Osteoblast (primary cell): Measurements from ENCODE around the gene EAF1. TPM values are rescaled to one million over a fixed set of nuclear protein-coding genes. Genes with fewer than 3 reads are reported as not detected.

Experiments
- DNase-seq: peaks from one replicate; pipeline ENCODE4 v3.0.0; 2011; ENCODE audit warnings: low spot score, mixed read lengths; ENCODE audit not compliant: insufficient read length; ENCODE audit errors: missing footprints
- H2AFZ ChIP-seq: 2 replicates; pipeline ENCODE4 v1.6.0; 2011; ENCODE audit warnings: mild to moderate bottlenecking, low read length
- H3K27ac ChIP-seq: 2 replicates; pipeline ENCODE4 v1.5.1; 2011; ENCODE audit warnings: mild to moderate bottlenecking, low read depth, low read length, moderate library complexity
- H3K27me3 ChIP-seq: 2 replicates; pipeline ENCODE4 v1.6.0; 2012; ENCODE audit warnings: mild to moderate bottlenecking, control low read depth, inconsistent platforms, low read length, moderate library complexity; ENCODE audit not compliant: insufficient read depth
- H3K36me3 ChIP-seq: 2 replicates; pipeline ENCODE4 v1.5.1; 2011; ENCODE audit warnings: mild to moderate bottlenecking, low read length, control low read depth, moderate library complexity; ENCODE audit not compliant: insufficient read depth
- H3K4me1 ChIP-seq: 2 replicates; pipeline ENCODE4 v1.5.1; 2011; ENCODE audit warnings: mild to moderate bottlenecking, low read length, control low read depth, moderate library complexity; ENCODE audit not compliant: insufficient read depth
- H3K4me2 ChIP-seq: 2 replicates; pipeline ENCODE4 v1.6.0; 2011; ENCODE audit warnings: mild to moderate bottlenecking, low read length; ENCODE audit not compliant: insufficient read depth
- H3K4me3 ChIP-seq: fragments of 200-600 bp; sonication (generic); 3 replicates; pipeline ENCODE4 v1.5.1; 2012; ENCODE audit warnings: mild to moderate bottlenecking, low read length, inconsistent platforms; ENCODE audit not compliant: insufficient read depth
- H3K79me2 ChIP-seq: 2 replicates; pipeline ENCODE4 v1.6.0; 2012; ENCODE audit warnings: mild to moderate bottlenecking, low read length, control low read depth, inconsistent platforms; ENCODE audit not compliant: insufficient read depth
- H3K9me3 ChIP-seq: 2 replicates; pipeline ENCODE4 v1.5.1; 2011; ENCODE audit warnings: low read depth, low read length, control low read depth
- H4K20me1 ChIP-seq: 2 replicates; pipeline ENCODE4 v1.6.0; 2012; ENCODE audit warnings: mild to moderate bottlenecking, low read length, control low read depth; ENCODE audit not compliant: insufficient read depth
- CTCF ChIP-seq: IDR thresholded peaks from 2 replicates; pipeline ENCODE4 v1.5.1; 2011; ENCODE audit warnings: mild to moderate bottlenecking, low read depth, low read length, moderate library complexity; ENCODE audit errors: extremely low read depth
- small RNA-seq: library from RNA; depleted of rRNA; stranded (forward); fragments of <200 nt; gene quantifications from one replicate; pipeline ENCODE3, GENCODE V24; 2012
- total RNA-seq: library from RNA; depleted of rRNA; stranded (reverse); fragments of >200 nt; gene quantifications from 2 replicates; pipeline ENCODE4 v1.2.3, GENCODE V29; 2012

Gene EAF1
- total RNA-seq, 1 donor: 29.0 TPM

- DNase-seq: no peak
- Histone ChIP-seq H3K4me2 (no peak overlapping the region), H2AFZ (no peak overlapping the region)
These were observed 60.6 kb downstream of the EAF1 start for GRCh38 chr3:15488002-15488401.

GRCh38 chr3:15490158-15490557, 62.8 kb downstream of the EAF1 start:
- H3K27me3 ChIP-seq: no peaks in the 10 kb centered on the region
- no peak overlapping the region for H2AFZ ChIP-seq
- no peaks in the 10 kb centered on the region for H3K36me3 ChIP-seq
- H3K9me3 ChIP-seq: no peaks in the 10 kb centered on the region
- H3K27ac ChIP-seq: no peak overlapping the region
- H3K4me2 ChIP-seq: no peak overlapping the region
- H3K4me3 ChIP-seq: no peak overlapping the region
- H3K79me2 ChIP-seq: no peaks in the 10 kb centered on the region
- H3K4me1 ChIP-seq: no peaks in the 10 kb centered on the region
- no peak for TF ChIP-seq CTCF
- no peaks in the 10 kb centered on the region for H4K20me1 ChIP-seq
- no peak for DNase-seq

More at GRCh38 chr3:15488002-15488401, 60.6 kb downstream of the EAF1 start:
- no peak overlapping the region for H3K4me3 ChIP-seq
- H3K27me3 ChIP-seq: no peaks in the 10 kb centered on the region
- H4K20me1 ChIP-seq: no peaks in the 10 kb centered on the region
- no peaks in the 10 kb centered on the region for H3K9me3 ChIP-seq
- H3K27ac ChIP-seq: no peak overlapping the region
- no peak for TF ChIP-seq CTCF
- H3K79me2 ChIP-seq: no peaks in the 10 kb centered on the region
- H3K36me3 ChIP-seq: no peaks in the 10 kb centered on the region
- no peaks in the 10 kb centered on the region for H3K4me1 ChIP-seq

- Histone ChIP-seq H3K4me2 (no peak overlapping the region), H3K4me1 (no peaks in the 10 kb centered on the region), H3K79me2 (no peaks in the 10 kb centered on the region), H3K4me3 (no peak overlapping the region), H3K27ac (no peak overlapping the region), H3K9me3 (no peaks in the 10 kb centered on the region), H2AFZ (no peak overlapping the region), H3K36me3 (no peaks in the 10 kb centered on the region), H3K27me3 (no peaks in the 10 kb centered on the region), H4K20me1 (no peaks in the 10 kb centered on the region)
- no peak for TF ChIP-seq CTCF
- no peak for DNase-seq
These were observed 63.7 kb downstream of the EAF1 start for GRCh38 chr3:15491143-15491542.

Small RNA genes lying within 50 kb of the gene (small RNA-seq; reads per million reads assigned to genes)
- not detected for gene RNU6-1024P

Other genes with a start within 250 kb of the EAF1 start
- 45.2 and 65.4 TPM in 2 replicates for gene CAPN7, start 221.4 kb upstream of the EAF1 start, total RNA-seq
- gene SH3BP5, start 95.0 kb upstream of the EAF1 start, total RNA-seq: 65.4 and 67.3 TPM in 2 replicates
- 33.0 and 36.6 TPM in 2 replicates for gene METTL6, start 54 bp upstream of the EAF1 start, total RNA-seq
- 1.4 and 1.5 TPM in 2 replicates for gene COLQ, start 94.1 kb downstream of the EAF1 start, total RNA-seq
- gene HACL1, start 174.0 kb downstream of the EAF1 start, total RNA-seq: 31.5 and 34.7 TPM in 2 replicates
- 31.1 and 34.5 TPM in 2 replicates for gene BTD, start 174.1 kb downstream of the EAF1 start, total RNA-seq